Measurements from ENCODE around the gene LRP1B.

- TF ChIP-seq CTCF (IDR thresholded peaks at IDR 0.05) (no peak), POLR2A (IDR thresholded peaks at IDR 0.05) (no peak)
These were observed 1269.2 kb downstream of the LRP1B start for GRCh38 chr2:140861666-140862065.

Data from thyroid gland (tissue), 4 donors.